ENCODE measurements around the gene ALG12.

ALG12 gene

DNA sequence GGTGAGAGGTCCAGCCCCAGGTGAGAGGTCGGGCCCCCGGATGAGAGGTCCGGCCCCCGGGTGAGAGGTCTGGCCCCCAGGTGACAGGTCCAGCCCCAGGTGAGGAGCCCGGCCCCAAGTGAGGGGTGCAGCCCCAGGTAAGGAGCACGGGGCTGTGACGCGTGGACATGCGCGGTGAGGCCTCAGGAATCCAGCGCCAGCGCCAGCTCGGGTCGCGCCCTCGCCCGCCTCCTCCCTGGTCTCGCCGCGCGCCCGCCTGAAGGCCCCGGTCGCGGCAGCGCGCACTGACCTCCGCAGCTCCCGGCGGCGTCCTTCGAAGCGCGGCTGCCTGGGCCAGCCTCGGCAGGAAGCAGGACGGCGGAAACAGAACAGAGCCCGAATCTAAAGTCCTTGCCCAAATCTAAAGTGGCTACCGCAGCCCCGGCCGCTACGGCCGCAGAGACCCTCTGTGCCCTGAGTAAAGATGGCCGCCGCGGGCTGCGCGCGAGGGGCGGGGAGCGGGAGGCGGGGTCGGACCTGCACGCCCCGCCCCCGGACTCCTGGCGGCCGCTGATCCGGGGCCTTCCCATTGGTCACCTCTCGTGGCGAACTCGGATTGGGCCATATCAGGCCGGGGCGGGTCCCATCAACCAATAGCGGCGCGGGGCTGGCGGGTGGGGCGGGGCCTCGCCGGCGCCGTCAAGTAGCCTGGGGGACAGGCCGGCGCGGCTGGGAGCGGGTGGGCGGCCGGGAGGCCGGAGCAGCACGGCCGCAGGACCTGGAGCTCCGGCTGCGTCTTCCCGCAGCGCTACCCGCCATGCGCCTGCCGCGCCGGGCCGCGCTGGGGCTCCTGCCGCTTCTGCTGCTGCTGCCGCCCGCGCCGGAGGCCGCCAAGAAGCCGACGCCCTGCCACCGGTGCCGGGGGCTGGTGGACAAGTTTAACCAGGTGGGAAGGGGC is at the start of gene ALG12, which contains the start of gene CRELD2:
ALG12 (minus strand) TSS at position 465 of the 937 bp plus-strand sequence. CDS start 4,673 bp downstream, outside the sequence.
CRELD2 (plus strand) TSS at position 661 of the 937 bp plus-strand sequence; CDS start at position 797, 136 bp downstream.
- DNase-seq, result peak; percentile 57 to 99 (median 96)

DNA sequence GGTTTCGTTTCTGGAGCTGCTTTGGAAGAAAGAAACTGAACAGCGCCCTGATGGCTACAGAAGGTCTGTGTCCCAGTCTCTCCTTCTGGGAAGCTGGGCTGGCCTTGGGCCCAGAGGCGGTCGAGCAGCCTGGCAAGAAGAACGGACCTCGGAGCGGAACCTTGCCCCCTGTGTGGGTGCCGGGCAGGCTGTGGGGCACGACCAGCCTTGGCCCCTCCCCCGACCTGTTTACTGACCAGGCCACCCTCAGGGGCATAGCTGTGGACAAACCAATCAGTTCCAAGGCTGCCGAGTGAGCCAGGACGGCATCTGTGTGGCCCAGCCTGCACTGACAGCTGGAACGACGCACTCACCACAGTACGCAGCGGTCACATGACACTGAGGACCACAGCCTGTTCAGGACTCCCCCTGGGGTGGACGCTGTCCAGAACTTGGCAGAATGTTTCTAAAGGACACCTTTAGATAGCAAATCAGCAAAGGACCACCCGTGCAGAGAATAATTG is 49.5 kb upstream of the ALG12 start:
- DNase-seq, result peak in 32 of 51 donors; percentile 35 to 83 (median 60)

DNA sequence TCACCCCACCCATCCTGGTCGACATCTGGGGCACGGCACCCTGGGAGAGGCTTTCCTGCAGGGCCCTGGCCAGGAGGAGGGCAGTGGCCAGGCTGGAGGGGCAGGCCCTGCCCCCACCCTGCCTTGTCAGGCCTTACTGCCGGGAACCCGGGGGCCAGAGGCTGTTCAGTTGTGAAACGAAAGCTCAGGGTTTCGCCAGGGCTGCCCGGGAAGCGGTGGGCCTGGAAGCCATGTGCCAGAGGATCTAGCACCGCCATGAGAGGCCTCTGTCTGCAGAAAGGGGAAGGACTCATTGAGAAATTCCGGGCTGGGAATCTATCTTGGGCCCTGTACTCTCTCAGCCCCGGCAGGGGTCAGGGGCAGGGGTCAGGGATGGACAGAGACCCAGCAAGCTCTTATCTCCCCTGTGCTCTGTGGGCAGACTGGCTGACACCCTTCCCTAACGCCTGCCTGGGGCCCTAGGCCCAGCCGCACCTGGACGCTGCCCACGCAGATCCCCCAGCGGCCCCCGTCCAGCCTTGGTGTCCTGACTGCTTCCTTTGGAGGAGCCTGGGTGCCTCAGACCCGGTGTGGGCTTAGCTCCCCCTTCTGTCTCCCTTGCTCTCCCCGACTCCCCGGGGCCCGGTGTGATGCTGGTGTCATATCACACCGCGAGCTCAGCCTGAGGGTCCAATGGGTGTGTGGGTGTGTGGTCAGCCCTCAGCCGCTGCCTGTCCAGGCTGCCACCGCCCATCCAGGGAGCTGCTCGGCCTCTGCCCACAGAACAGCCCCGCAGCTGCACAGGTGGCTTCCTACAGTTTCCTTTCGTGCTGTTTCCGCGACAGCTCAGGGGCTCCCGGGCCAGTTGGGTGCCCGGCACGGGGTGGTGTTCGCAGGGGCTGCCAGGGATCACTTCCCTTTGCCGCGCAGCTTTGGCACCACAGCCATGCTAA is 48.8 kb upstream of the ALG12 start:
- DNase-seq, result peak in 2 of 51 donors; percentile 17 to 54

DNA sequence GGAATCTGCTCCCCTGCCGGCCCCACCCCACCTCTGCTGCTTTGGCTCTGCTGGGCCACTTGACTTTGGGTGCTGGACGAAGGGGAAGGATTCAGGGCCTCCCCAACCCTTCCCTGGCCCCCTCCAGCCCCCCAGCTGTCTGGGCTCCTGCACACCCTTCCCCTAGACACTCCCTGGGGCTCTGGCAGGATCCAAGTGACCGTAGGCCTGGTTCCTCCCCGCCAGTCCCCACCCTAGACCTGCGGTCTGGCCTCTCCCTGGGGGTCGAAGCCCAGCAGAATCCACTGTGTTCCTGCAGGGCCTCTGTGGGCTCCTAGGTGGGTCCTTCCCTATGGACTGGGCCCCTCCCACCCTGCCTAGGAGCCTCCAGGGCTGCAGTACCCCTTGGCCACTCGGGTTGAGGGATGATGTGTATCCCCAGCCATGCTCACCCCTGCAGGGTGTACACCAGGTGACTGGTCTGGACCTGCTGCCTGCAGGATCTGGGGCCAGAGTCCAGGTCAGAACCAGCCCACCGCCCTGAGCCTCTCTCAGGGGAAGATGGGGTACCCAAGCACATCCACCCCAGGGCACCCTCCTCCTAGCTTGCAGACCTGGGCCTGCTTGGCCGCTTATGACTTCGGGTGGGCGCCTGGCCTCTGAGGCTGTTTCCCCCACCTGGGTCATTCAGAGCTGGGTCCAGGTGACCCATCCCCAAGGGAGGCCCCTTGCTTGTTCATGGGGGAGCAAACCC is 48.0 kb upstream of the ALG12 start:
- DNase-seq, result no peak

DNA sequence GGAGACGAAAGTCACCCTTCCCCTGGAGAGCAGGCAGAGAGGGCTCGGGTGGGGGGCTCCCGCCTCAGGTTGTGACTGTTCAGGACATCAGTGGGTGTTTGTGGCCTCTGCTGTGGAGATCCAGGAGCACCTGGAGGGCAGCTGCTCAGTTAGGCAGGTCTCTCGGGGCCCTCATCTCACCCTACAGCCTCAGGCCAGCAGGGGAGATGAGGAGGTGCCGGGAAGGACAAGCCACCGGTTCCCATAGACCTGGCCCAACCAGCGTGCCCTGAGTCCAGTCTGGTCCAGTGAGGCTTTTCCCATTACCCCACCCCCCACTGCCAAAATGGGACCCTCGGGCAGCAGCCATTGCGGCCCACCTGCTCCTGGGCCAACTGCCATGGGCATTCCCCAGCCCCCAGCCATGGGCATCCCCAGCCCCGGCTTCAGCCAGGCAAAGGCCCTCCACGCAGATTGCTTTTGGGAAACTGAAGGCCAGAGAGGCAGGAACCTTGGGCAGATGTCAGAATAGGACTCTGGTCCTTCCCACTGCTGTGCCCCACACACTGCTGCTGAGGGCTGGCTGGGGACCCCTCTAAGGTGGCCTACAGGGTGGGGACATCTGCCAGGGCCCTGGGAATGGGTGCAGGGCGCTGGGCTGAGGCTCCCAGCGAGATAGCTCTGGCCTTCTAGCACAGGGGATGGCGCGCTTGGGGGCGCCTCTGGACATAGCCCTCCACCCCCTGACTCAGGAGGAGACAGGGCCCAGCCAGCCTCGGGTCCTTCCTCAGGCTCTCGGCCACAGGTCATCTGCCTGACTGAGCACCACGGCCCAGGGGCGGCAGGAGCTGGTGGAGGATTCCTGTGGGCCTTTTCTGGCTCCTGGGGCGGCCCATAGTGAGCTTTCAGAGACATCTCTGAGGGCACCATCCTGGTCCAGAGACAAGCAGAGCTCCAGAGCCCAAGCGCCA is 47.1 kb upstream of the ALG12 start:
- DNase-seq, result no peak

DNA sequence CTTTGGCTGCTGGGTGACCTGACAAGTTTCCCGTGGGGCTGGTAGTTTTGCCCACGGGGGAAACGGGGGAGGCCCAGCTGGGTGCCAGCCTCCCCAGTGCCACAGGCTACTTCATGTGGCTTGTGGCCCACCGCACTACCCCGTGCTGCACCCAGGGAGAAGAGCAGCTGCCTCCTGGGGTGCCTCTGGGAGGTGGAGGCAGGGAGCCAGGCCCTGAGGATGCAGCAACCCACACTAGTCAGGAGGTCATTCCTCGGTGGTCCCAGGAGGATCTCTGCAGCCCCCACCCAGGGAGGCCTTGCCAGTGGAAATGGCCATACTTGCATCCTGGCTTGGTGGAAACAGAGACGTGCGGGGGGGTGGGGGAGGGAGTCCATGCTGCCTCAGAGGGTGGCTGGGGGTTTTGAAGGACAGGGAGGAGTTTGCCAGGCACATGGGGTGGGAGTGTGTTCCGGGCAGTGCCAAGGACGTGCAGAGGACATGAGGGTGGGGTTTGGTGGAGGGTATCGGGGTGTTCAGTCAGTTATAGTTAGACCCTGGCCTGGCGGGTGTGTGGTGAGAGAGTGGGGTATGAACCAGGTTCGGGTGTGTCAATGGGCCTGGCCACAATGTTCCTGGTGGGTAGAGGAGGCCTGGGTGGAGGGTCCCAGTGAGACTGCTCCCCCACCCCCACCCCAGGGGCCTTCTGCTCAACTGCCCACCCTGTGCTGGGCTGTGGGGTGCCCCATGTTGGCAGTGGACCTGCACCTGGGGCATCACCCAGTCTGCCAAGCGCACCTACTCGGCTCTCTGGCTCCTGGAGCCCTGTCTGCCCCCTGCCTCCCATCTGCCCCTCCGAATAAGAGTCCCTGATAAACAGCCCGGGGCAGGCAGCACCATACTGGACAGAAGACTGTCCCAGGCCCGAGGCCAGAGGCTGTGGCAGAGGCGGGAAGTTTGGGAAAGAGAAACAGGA is 46.2 kb upstream of the ALG12 start:
- DNase-seq, result no peak

DNA sequence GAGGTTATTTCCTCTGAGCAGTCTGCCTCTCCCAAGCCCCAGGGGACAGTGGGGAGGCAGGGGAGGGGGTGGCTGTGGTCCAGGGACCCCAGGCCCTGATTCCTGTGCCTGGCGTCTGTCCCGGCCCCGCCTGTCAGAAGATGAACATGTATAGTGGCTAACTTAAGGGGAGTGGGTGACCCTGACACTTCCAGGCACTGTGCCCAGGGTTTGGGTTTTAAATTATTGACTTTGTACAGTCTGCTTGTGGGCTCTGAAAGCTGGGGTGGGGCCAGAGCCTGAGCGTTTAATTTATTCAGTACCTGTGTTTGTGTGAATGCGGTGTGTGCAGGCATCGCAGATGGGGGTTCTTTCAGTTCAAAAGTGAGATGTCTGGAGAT is 45.4 kb upstream of the ALG12 start:
- no peak for DNase-seq

DNA sequence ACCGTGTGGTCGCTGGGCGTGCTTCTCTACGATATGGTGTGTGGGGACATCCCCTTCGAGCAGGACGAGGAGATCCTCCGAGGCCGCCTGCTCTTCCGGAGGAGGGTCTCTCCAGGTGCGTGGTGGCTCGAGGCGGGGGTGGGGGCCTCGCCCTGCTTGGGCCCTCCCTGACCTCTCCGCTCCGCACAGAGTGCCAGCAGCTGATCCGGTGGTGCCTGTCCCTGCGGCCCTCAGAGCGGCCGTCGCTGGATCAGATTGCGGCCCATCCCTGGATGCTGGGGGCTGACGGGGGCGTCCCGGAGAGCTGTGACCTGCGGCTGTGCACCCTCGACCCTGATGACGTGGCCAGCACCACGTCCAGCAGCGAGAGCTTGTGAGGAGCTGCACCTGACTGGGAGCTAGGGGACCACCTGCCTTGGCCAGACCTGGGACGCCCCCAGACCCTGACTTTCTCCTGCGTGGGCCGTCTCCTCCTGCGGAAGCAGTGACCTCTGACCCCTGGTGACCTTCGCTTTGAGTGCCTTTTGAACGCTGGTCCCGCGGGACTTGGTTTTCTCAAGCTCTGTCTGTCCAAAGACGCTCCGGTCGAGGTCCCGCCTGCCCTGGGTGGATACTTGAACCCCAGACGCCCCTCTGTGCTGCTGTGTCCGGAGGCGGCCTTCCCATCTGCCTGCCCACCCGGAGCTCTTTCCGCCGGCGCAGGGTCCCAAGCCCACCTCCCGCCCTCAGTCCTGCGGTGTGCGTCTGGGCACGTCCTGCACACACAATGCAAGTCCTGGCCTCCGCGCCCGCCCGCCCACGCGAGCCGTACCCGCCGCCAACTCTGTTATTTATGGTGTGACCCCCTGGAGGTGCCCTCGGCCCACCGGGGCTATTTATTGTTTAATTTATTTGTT is 44.8 kb upstream of the ALG12 start:
- DNase-seq, result no peak

DNA sequence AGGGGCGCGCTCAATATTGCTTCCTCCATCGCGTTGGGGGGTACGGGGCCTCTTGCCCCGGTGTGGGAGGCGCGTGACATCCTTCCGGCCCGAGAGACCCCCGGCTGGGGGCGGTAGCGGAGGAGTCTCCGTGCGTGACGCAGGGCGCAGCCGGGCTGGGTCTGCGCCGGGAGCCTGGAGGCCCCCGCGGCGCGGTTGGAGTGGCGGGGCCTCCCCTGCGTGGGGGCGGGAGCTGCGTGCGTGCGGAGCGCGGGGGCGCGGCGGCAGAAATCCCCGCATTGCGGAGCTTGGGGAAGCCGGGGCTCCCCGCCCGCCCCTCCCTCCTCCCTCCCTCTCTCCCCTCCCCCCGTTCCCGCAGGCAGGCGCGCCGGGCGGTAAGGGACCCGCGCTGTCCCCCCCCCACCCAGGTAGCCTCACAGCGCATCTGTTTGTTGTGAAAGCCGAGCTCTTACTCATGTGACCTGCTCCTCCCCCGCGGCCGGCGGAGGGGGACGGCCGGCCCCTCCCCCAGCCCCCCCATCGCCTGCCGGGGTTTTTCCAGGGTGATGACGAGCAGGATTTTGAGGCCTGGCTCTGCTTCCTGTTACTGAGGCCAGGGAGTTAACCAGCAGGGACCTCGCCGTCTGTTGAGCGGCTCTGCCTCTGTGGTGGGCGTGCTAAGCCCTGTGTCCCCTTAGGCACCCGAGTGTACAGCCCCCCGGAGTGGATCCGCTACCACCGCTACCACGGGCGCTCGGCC is 43.9 kb upstream of the ALG12 start:
- peak in 46 of 51 donors; percentile 32 to 85 (median 63) for DNase-seq

DNA sequence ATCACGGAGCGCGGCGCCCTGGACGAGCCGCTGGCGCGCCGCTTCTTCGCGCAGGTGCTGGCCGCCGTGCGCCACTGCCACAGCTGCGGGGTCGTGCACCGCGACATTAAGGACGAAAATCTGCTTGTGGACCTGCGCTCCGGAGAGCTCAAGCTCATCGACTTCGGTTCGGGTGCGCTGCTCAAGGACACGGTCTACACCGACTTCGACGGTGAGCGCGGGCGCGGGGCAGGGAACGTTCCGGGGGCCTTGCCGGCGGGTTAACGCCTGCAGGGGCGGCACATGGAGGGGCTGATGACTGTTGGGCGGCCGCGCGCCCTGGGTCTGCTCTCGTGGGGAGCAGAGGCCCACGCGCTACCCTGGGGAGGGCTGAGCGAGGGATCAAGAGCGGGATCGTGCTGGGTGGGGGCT is 43.4 kb upstream of the ALG12 start:
- DNase-seq, result no peak

DNA sequence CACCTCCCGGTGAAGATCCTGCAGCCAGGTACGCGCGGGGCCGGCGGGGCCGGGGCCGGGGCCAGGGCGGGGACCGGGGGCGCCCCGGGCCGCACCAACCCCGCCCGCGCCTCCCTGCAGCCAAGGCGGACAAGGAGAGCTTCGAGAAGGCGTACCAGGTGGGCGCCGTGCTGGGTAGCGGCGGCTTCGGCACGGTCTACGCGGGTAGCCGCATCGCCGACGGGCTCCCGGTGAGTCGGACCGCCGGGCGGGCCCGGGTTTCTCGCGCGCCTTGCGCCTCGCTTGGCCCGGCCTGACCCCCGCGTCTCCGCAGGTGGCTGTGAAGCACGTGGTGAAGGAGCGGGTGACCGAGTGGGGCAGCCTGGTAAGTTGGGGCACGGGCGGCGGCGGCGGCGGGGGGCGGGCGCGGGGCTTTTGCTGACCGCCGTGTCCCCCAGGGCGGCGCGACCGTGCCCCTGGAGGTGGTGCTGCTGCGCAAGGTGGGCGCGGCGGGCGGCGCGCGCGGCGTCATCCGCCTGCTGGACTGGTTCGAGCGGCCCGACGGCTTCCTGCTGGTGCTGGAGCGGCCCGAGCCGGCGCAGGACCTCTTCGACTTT is 42.9 kb upstream of the ALG12 start:
- peak in 3 of 51 donors; percentile 29 to 50 (median 46) for DNase-seq

DNA sequence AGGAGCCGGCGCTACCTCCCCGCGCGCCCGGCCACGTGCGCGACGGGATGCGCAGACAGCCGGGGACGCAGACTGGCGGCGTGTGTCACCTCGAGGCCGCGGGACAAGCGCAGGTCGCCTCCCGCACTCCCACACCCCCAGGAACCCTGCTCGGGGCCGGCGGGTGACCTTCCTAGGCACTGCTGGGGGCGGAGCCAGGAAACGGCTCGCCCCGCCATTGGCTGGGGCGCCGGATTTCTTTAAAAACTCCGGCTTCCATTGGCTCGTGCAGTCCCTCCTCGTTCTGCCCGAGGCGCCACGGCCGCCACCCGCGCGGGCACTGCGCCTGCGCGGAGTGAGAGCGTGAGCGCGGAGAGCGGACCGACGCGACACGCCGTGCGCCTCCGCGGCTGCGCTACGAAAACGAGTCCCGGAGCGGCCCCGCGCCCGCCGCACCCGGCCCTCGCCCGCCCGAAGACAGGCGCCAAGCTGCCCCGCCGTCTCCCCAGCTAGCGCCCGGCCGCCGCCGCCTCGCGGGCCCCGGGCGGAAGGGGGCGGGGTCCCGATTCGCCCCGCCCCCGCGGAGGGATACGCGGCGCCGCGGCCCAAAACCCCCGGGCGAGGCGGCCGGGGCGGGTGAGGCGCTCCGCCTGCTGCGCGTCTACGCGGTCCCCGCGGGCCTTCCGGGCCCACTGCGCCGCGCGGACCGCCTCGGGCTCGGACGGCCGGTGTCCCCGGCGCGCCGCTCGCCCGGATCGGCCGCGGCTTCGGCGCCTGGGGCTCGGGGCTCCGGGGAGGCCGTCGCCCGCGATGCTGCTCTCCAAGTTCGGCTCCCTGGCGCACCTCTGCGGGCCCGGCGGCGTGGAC is 42.1 kb upstream of the ALG12 start, which contains the start of gene PIM3:
PIM3 (plus strand) TSS at position 614 of the 846 bp plus-strand sequence; CDS start at position 790, 176 bp downstream.
- DNase-seq, result peak; percentile 66 to 96 (median 89)

DNA sequence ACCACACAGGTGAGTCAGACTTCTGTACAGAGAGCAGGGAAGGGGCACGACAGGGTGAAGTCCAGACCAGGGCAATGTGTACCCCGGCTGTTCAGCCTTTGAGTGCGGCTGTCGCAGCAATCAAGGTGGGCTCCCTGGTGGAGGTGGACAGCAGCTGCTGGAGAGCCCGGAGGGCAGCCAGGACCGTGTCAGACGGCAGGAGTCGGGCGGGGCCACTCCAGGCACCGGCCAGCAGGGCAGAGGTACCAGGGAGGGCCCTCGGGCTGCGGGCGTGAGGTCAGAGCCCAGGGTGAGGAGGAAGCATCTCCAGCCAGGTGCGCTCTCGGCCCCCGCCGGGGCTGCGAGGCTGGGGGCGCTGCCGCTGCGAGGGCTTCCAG is 41.5 kb upstream of the ALG12 start:
- DNase-seq, result no peak

DNA sequence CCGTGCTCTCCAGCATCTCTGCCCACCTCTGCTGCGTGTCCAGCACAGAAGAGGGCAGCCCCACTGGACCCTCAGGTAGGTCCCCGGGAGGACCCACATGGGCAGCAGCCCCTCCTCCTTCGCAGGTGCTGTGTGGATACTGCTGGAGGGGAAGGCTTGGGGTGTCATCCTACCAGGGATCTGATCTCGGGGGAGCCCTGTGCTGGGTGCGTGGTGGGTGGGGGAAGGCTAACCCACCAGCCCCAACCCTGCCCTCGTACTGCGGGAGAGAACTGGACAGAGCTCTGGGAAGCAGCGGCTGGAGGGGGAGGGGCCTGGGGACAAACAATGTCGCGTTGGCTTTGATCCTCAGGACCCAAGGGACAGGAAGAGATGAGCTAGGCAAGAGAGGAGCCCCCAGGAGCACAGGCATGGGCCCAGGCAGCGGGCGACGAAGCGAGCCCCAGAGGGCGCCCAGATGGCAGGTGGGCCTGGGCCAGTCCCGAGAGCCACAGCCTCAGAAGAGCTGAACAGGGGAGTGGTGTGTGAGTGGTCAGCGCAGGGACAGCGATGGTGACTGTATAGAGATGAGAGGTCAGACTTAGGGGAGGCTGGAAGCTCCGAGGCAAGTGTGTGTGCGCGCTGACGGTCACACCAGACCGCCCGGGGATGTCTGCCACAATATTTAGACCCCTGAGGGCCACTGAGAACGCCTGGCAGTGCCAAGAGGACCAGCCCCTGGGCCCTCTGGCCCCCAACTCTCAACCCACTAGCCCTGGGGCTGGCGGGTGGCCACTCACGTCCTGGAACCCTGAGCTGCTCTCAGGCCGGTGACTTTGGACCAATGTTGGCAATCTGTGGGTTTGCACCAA is 40.9 kb upstream of the ALG12 start:
- DNase-seq, result no peak
